H1 (cell line): ENCODE results near the gene SCYL3. TPM values are rescaled to one million over a fixed set of nuclear protein-coding genes. Genes with fewer than 3 reads are reported as not detected.

Experiments
- EGR1 ChIP-seq: IDR thresholded peaks from 2 replicates; pipeline ENCODE4 v1.6.1; 2011; ENCODE audit warnings: low read depth, low read length, borderline replicate concordance
- NANOG ChIP-seq: IDR thresholded peaks from 2 replicates; pipeline ENCODE4 v1.6.1; 2011; ENCODE audit warnings: low read length, low read depth, mild to moderate bottlenecking, inconsistent platforms; ENCODE audit not compliant: insufficient read depth, poor library complexity, severe bottlenecking
- POU5F1 ChIP-seq: IDR thresholded peaks from 2 replicates; pipeline ENCODE4 v1.6.1; 2011; ENCODE audit warnings: low read depth, mild to moderate bottlenecking, low read length, moderate library complexity
- TAF7 ChIP-seq: optimal IDR thresholded peaks from 2 replicates; pipeline ENCODE3; 2011; ENCODE audit warnings: low read depth, mild to moderate bottlenecking, inconsistent platforms, low read length, moderate library complexity, borderline replicate concordance
- polyA plus RNA-seq, 7 experiments: library from polyadenylated mRNA; depleted of rRNA in 3 of 7; stranded (reverse) in 5 of 7; unstranded in 2 of 7; fragments of >200 nt in 5 of 7; fragments of 200-250 nt in 2 of 7; gene quantifications; 1 replicate in 5 of 7; 2 replicates in 1 of 7; 4 replicates in 1 of 7; pipeline versions ENCODE4 v1.2.1 to v1.2.3, GENCODE V29; 2011 to 2013; ENCODE audit warnings: missing spikeins in 2 of 7, mixed read lengths in 2 of 7
- total RNA-seq: library from RNA; stranded (reverse); fragmentation: NEBNext Ultra II Directional; extraction: Animal tissue kit (Norgen Biotek cat#: 25700); gene quantifications from 2 replicates; pipeline ENCODE4 v1.2.1, GENCODE V29; 2021

SCYL3 gene
- total and polyA plus RNA-seq, 2 of the 8 experiments (the other 6 are each of a cell fraction or from before 2014, with no cell fraction given): 2.7 to 5.3 TPM

DNA sequence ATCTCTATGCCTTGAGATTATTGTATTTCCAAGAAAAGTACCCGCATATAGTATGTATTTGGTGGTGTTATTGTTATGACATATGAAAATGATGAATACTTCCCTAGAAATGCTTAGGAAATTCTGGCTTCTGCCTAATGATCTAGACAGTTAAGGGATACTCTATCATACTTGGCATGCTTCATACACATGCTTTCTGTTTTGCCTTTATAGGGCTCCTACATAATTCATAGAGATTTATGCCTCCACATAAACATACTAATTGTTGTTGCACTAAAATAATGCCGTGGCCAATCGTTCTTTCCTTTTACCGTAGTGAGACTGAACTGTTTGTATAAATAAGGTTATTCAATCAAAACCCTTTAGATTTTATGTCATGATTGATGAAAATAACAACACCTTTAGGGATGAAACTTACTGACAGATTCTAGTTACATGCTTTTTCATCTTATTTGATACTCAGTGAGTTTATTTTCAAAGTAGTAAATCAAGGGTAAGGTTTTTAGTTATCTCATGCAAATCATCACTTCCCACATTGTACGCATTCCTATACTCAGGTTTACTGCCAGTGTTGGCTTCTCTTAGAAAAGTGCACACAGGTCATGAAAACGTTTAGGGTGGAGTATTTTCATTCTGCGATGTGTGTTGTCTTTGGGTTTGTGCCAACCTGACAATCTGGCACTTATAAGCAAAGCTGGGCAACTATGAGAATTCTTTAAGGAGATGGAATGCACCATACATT is 40.5 kb upstream of the SCYL3 start (continued):
- TF ChIP-seq NANOG (no peak), TAF7 (no peak), EGR1 (no peak), POU5F1 (no peak)
- TF ChIP-seq, all 59 proteins: peak for 0
